H54 (cell line): ENCODE results near the gene EFNA2.

Experiments used
- DNase-seq: peaks from one replicate; pipeline ENCODE4 v3.0.0; 2011; ENCODE audit warnings: low spot score, mixed read lengths; ENCODE audit not compliant: insufficient read length
- FAIRE-seq: peaks from 3 replicates; lab custom pipeline; 2011; peaks lifted over from hg19 to GRCh38; lab: Jason Lieb, UNC
- POLR2A ChIP-seq: IDR thresholded peaks from 2 replicates; pipeline ENCODE4 v1.6.1; 2011; ENCODE audit warnings: low read depth, mild to moderate bottlenecking, low read length

The EFNA2 gene

GRCh38 chr19:1259876-1260748 is 25.6 kb upstream of the EFNA2 start:
- DNase-seq (no peak), FAIRE-seq (no peak)
- no peak for TF ChIP-seq POLR2A

- FAIRE-seq: no peak
- peak; percentile 14; the same call in 1 of the 2 replicates for TF ChIP-seq POLR2A
These were observed 24.7 kb upstream of the EFNA2 start for GRCh38 chr19:1260749-1261537.

DNA sequence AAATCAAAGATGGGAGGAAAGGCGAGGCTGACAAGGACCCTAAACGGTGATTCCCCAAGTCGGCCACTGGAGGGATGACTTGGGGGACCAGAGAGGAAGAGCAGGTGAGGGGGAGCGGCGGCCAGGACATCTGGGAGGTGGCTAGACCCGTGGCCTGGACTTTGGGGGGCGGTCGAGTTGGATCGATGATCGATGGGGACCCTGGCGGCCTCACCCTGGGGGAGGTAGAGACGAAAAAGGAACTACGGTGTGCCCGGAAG is 24.2 kb upstream of the EFNA2 start:
- no peak for TF ChIP-seq POLR2A
- no peak for FAIRE-seq
- DNase-seq: no peak

More at GRCh38 chr19:1260749-1261537, 24.7 kb upstream of the EFNA2 start:
- peak; percentile 85 for DNase-seq

- TF ChIP-seq POLR2A: no peak
- FAIRE-seq (no peak), DNase-seq (no peak)
These were observed 23.7 kb upstream of the EFNA2 start for GRCh38 chr19:1261798-1262622.

DNA sequence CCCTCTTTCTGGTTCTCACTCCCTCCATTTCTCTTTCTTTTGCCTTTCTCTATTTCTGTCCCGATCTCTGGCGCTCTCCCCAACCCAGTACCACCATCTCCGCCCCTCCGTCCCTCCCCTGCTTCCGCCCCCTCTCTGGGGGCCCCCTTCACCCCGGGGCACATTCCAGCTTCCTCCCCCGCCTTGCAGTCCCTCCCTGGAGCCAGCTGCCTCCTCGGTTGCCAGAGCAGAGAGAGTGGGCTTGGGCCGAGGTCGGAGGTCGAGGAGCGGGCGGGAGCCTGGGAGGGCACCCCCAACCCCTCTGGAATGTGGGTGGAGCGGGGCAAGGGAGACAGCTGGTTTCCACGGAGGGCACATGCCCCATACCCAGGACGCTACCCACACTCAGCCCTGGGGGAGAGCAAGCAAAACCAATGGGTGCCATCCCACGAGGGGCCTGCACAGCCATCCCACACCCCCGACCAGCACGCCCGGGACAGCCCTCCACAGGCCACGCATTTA is 23.0 kb upstream of the EFNA2 start:
- DNase-seq (no peak), FAIRE-seq (no peak)
- TF ChIP-seq POLR2A: no peak

- no peak for TF ChIP-seq POLR2A
- DNase-seq: no peak
- no peak for FAIRE-seq
These were observed 22.5 kb upstream of the EFNA2 start for GRCh38 chr19:1263188-1263587.

- FAIRE-seq (no peak), DNase-seq (peak; percentile 95)
- TF ChIP-seq POLR2A: no peak
These were observed 20.7 kb upstream of the EFNA2 start for GRCh38 chr19:1264801-1265614.

DNA sequence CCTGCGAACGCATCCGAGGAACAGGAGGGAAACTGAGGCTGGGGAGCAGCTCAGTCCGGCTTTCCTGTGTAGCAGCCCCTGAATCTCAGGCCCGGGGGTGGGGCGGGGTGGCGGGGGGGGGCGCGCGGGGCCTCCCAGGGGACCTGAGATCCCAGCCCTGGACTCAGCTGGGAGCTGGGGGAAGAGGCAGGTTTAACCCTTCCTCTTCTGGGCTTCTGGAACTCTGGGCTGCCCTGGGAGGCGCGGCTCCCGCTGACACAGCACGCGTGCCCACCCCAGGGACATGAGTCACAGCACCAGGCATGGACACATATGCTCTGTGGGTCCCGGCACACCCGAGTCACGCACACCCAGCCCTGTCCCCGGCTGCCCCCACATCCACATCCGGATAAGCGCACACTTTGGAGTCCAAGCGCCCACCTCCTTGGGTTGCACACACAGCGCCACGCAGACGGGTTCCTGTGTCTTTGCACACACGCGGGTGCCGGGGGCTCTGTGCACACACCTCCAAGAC is 20.0 kb upstream of the EFNA2 start:
- DNase-seq: no peak
- TF ChIP-seq POLR2A: no peak
- FAIRE-seq: no peak

GRCh38 chr19:1266129-1266915 is 19.4 kb upstream of the EFNA2 start:
- 0 out of 2 replicates have a peak, but pooled peaks have one; percentile 12 for TF ChIP-seq POLR2A
- FAIRE-seq: no peak
- DNase-seq: peak; percentile 87

GRCh38 chr19:1266916-1267476 is 18.7 kb upstream of the EFNA2 start:
- no peak for FAIRE-seq
- peak; percentile 3; the same call in 1 of the 2 replicates for TF ChIP-seq POLR2A
- no peak for DNase-seq

GRCh38 chr19:1267477-1268225 is 18.0 kb upstream of the EFNA2 start:
- FAIRE-seq: no peak
- no peak for DNase-seq
- TF ChIP-seq POLR2A: no peak
